Hepatocyte (in vitro differentiated cells): ENCODE measurements around the gene NT5E.

Experiments
- CTCF ChIP-seq: fragments of 200-600 bp; sonication (generic); IDR thresholded peaks from 2 replicates; pipeline ENCODE4 v1.5.1; 2016; ENCODE audit warnings: antibody characterized with exemption, mild to moderate bottlenecking; ENCODE audit not compliant: poor library complexity
- EZH2 ChIP-seq: fragments of 200-600 bp; sonication (generic); IDR thresholded peaks from 2 replicates; pipeline ENCODE4 v1.6.1; 2016; ENCODE audit warnings: antibody characterized with exemption, mild to moderate bottlenecking, borderline replicate concordance
- EZH2phosphoT487 ChIP-seq: fragments of 200-600 bp; sonication (generic); IDR thresholded peaks from one replicate; pipeline ENCODE4 v1.6.1; 2018; ENCODE audit warnings: antibody characterized with exemption, mild to moderate bottlenecking, low read depth, moderate library complexity; ENCODE audit not compliant: unreplicated experiment, severe bottlenecking

- no peak for TF ChIP-seq CTCF
- no peak for TF ChIP-seq EZH2
- no peak for TF ChIP-seq EZH2phosphoT487
These were observed 2.6 kb downstream of the NT5E start for GRCh38 chr6:85452441-85452881.
